Cardiac septum (tissue), 1 donor: ENCODE results near the gene TRAP1. TPM values are rescaled to one million over a fixed set of nuclear protein-coding genes. Genes with fewer than 3 reads are reported as not detected.

Experiments
- DNase-seq: peaks from one replicate; pipeline ENCODE4 v3.0.0-alpha.2; 2020; ENCODE audit warnings: low spot score
- intact Hi-C: fragments of 100-400 bp; cut with DNase I; formaldehyde crosslinking; loops from one replicate; pipeline ENCODE4 v1.14.0; 2022
- long read RNA-seq: library from polyadenylated mRNA; unstranded; transcript quantifications from one replicate; pipeline ENCODE4 v2.0.0, GENCODE V29; 2021
- total RNA-seq: library from RNA; stranded (reverse); fragmentation: NEBNext Ultra II Directional; extraction: Animal tissue kit (Norgen Biotek cat#: 25700); gene quantifications from one replicate; pipeline ENCODE4 v1.2.1, GENCODE V29; 2021
- donor health status: DM: no; HTN: no; CAD: no.

TRAP1 gene
- total RNA-seq, result 78.6 TPM
- long read RNA-seq, transcript TRAP1-212 (13 exons, 2,309 nt), result minor isoform, 9 of 269 reads
- long read RNA-seq, transcript TRAP1-201 (18 exons, 2,296 nt), result major isoform, 232 of 269 reads
- long read RNA-seq, partial matches to known transcripts, result 18 of 269 reads
- long read RNA-seq, other reads (novel, unspliced or antisense), result 10 of 269 reads

GRCh38 chr16:3717235-3718018, at the start of gene TRAP1:
TRAP1 (minus strand) TSS chr16:3717524; CDS start chr16:3717508, 16 bp downstream.
- intact Hi-C loops, result loop anchor here (5.0 kb wide), 1 partner anchor 165 kb away; the partner anchor contains the start of gene CREBBP
- peak; percentile 97 for DNase-seq

GRCh38 chr16:3766177-3766576, 48.9 kb upstream of the TRAP1 start:
- no peak for DNase-seq
- intact Hi-C loops, result no loop called here

- no peak for DNase-seq
- intact Hi-C loops, result no loop called here
Observed at GRCh38 chr16:3764409-3764808, 47.1 kb upstream of the TRAP1 start.

- no peak for DNase-seq
- intact Hi-C loops, result no loop called here
Observed at GRCh38 chr16:3762107-3762750, 44.9 kb upstream of the TRAP1 start.

- DNase-seq, result no peak
- intact Hi-C loops, result no loop called here
Observed at GRCh38 chr16:3761375-3762106, 44.2 kb upstream of the TRAP1 start.

GRCh38 chr16:3760518-3760917, 43.2 kb upstream of the TRAP1 start:
- intact Hi-C loops, result no loop called here
- DNase-seq, result no peak

GRCh38 chr16:3759736-3760135, 42.4 kb upstream of the TRAP1 start:
- intact Hi-C loops, result no loop called here
- DNase-seq, result no peak

- intact Hi-C loops, result no loop called here
- no peak for DNase-seq
Observed at GRCh38 chr16:3756113-3756512, 38.8 kb upstream of the TRAP1 start.

GRCh38 chr16:3755249-3755648, 37.9 kb upstream of the TRAP1 start:
- DNase-seq, result no peak
- intact Hi-C loops, result no loop called here

GRCh38 chr16:3754772-3755171, 37.4 kb upstream of the TRAP1 start:
- intact Hi-C loops, result no loop called here
- no peak for DNase-seq

- intact Hi-C loops, result no loop called here
- DNase-seq, result no peak
Observed at GRCh38 chr16:3754081-3754703, 36.9 kb upstream of the TRAP1 start.

GRCh38 chr16:3752984-3753383, 35.7 kb upstream of the TRAP1 start:
- DNase-seq, result no peak
- intact Hi-C loops, result no loop called here

- intact Hi-C loops, result no loop called here
- no peak for DNase-seq
Observed at GRCh38 chr16:3751878-3752277, 34.6 kb upstream of the TRAP1 start.

GRCh38 chr16:3748307-3748706, 31.0 kb upstream of the TRAP1 start:
- no peak for DNase-seq
- intact Hi-C loops, result no loop called here

- DNase-seq, result no peak
Observed at GRCh38 chr16:3745751-3746355, 28.5 kb upstream of the TRAP1 start.

GRCh38 chr16:3744018-3744417, 26.7 kb upstream of the TRAP1 start:
- intact Hi-C loops, result no loop called here
- no peak for DNase-seq

More at GRCh38 chr16:3745751-3746355, 28.5 kb upstream of the TRAP1 start:
- intact Hi-C loops, result no loop called here

- peak; percentile 63 for DNase-seq
- intact Hi-C loops, result no loop called here
Observed at GRCh38 chr16:3740934-3741333, 23.6 kb upstream of the TRAP1 start.

- no peak for DNase-seq
- intact Hi-C loops, result no loop called here
Observed at GRCh38 chr16:3740186-3740585, 22.9 kb upstream of the TRAP1 start.

GRCh38 chr16:3739636-3740035, 22.3 kb upstream of the TRAP1 start:
- DNase-seq, result no peak
- intact Hi-C loops, result no loop called here
